Body of pancreas (tissue), 4 donors: ENCODE data around the gene IL4R. TPM values are rescaled to one million over a fixed set of nuclear protein-coding genes. Genes with fewer than 3 reads are reported as not detected.

Experiments used
- ATAC-seq: fragments of 150-250 bp; one replicate; pipeline ENCODE4 v1.9.1; 2016
- DNase-seq, 4 donors: peaks; one replicate each; pipeline ENCODE4 v3.0.0-alpha.2; 2019
- H3K27ac ChIP-seq, 4 donors: fragments of 200-600 bp; sonication (generic); 1 replicate in 3 of 4; 2 replicates in 1 of 4; pipeline versions ENCODE4 v1.5.1 to v1.6.1; 2016 to 2019; ENCODE audit warnings: mild to moderate bottlenecking in 1 of 4, mixed read lengths in 1 of 4, moderate library complexity in 1 of 4
- H3K27me3 ChIP-seq, 2 donors: fragments of 200-600 bp; sonication (generic); one replicate each; pipeline ENCODE4 v1.6.0; 2016; ENCODE audit warnings: mild to moderate bottlenecking in 1 of 2
- H3K36me3 ChIP-seq, 2 donors: fragments of 200-600 bp; sonication (generic); replicated peaks in 1 of 2; 2 replicates each; pipeline ENCODE4 v1.5.1; 2016; ENCODE audit warnings: low read depth in 2 of 2; ENCODE audit not compliant: insufficient read depth in 1 of 2
- H3K4me1 ChIP-seq: fragments of 200-600 bp; sonication (generic); one replicate; pipeline ENCODE4 v1.6.0; 2016
- H3K4me3 ChIP-seq, 2 donors: fragments of 200-600 bp; sonication (generic); 1 replicate in 1 of 2; 2 replicates in 1 of 2; pipeline ENCODE4 v1.5.1; 2016 to 2019
- H3K9me3 ChIP-seq, 3 donors: fragments of 200-600 bp; sonication (generic); 1 replicate in 2 of 3; 2 replicates in 1 of 3; pipeline ENCODE4 v1.5.1; 2016
- POLR2A ChIP-seq, 3 donors: fragments of 450-650 bp; IDR thresholded peaks; one replicate each; pipeline ENCODE4 v1.6.1; 2016; ENCODE audit warnings: antibody characterized with exemption in 3 of 3, mild to moderate bottlenecking in 2 of 3
- WGBS, 2 donors: methylation state at CpG; one replicate each; pipeline ENCODE4 v1.1.5; 2017; 5-methylcytosine and 5-hydroxymethylcytosine counted together
- intact Hi-C: fragments of 100-400 bp; cut with DNase I; formaldehyde crosslinking; loops from one replicate; pipeline ENCODE4 v1.15.1; 2023
- total RNA-seq, 2 donors: library from RNA; depleted of rRNA; stranded (reverse); fragments of >200 nt; gene quantifications; one replicate each; pipeline ENCODE4 v1.1.0, GENCODE V29; 2016
- TF ChIP-seq, protein P1 (sequence below), 7 experiments: fragments of 450-650 bp in 4 of 7; fragments of 200-600 bp in 3 of 7; sonication (generic) in 3 of 7; IDR thresholded peaks; one replicate each; pipeline ENCODE4 v1.5.1; 2016 to 2019; ENCODE audit warnings: antibody characterized with exemption in 7 of 7

IL4R gene
- total RNA-seq, 2 donors from 2014 or later, result 29.7 to 236 TPM

DNA sequence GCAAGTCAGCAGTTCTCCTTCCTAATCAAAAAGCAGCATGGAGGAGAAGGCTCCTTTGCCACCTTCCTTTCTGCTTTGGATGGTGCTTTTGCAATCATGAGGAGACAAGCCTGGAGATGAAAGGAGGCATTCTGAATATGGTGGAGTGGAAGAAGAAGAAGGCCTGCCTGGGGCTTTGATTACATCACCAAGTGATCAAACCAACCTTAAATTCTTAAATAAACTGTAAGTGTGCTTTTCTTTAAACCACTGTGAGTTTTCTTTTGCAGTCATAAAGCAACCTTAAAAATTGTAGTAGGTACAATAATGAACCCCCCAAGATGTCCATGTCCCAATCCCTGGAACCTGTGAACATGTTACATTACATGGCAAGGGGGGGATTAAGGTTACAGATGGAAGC lies 56.5 kb downstream of the IL4R start:
- TF ChIP-seq POLR2A (IDR thresholded peaks at IDR 0.05), result no peak
- TF ChIP-seq, protein P1, sequence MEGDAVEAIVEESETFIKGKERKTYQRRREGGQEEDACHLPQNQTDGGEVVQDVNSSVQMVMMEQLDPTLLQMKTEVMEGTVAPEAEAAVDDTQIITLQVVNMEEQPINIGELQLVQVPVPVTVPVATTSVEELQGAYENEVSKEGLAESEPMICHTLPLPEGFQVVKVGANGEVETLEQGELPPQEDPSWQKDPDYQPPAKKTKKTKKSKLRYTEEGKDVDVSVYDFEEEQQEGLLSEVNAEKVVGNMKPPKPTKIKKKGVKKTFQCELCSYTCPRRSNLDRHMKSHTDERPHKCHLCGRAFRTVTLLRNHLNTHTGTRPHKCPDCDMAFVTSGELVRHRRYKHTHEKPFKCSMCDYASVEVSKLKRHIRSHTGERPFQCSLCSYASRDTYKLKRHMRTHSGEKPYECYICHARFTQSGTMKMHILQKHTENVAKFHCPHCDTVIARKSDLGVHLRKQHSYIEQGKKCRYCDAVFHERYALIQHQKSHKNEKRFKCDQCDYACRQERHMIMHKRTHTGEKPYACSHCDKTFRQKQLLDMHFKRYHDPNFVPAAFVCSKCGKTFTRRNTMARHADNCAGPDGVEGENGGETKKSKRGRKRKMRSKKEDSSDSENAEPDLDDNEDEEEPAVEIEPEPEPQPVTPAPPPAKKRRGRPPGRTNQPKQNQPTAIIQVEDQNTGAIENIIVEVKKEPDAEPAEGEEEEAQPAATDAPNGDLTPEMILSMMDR (IDR thresholded peaks at IDR 0.05), result no peak
- ATAC-seq, result no peak
- Histone ChIP-seq H3K36me3 (no peaks in the 10 kb centered on the region), H3K27me3 (no peaks in the 10 kb centered on the region), H3K4me1 (peaks cover 11% of the 10 kb centered on the region), H3K4me3 (no peak overlapping the region), H3K27ac (no peak overlapping the region), H3K9me3 (no peaks in the 10 kb centered on the region)
- peak in 1 of 4 donors; percentile 6 for DNase-seq
- intact Hi-C loops, result loop anchor here (5.0 to 10.0 kb wide), 2 partner anchors 136 to 193 kb away; no protein-coding TSS in a partner anchor

DNA sequence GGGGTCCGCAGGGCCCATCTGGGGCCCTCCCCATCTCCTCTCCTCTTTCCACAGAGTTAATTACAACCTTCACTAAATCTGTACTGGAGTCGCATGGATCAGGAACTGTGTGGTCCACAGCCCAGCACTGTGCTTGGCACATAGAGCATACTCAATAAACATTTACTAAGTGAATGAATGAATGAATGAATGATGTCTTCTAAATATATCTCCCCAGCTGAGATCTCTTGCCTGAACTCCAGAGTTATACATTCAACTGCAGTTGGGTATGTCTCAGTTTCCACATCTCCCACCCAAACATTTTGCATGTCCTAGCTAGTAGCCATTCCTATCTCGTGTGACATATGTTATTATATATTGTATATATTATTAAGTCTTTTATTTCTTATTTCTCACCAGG lies 59.5 kb downstream of the IL4R start:
- H3K9me3 ChIP-seq, result no peaks in the 10 kb centered on the region
- H3K4me1 ChIP-seq, result no peaks in the 10 kb centered on the region
- DNase-seq (no peak), ATAC-seq (no peak)
- H3K36me3 ChIP-seq, result no peaks in the 10 kb centered on the region
- no peak overlapping the region for H3K4me3 ChIP-seq
- TF ChIP-seq, protein P1 (IDR thresholded peaks at IDR 0.05), result no peak
- no peak for TF ChIP-seq POLR2A (IDR thresholded peaks at IDR 0.05)
- no peaks in the 10 kb centered on the region for H3K27me3 ChIP-seq
- intact Hi-C loops, result loop anchor here (5.0 to 10.0 kb wide), 2 partner anchors 139 to 196 kb away; no protein-coding TSS in a partner anchor
- 72 to 86% methylated on average over 3 of the region's 3 CpGs for WGBS, 2 donors
- no peak overlapping the region for H3K27ac ChIP-seq

DNA sequence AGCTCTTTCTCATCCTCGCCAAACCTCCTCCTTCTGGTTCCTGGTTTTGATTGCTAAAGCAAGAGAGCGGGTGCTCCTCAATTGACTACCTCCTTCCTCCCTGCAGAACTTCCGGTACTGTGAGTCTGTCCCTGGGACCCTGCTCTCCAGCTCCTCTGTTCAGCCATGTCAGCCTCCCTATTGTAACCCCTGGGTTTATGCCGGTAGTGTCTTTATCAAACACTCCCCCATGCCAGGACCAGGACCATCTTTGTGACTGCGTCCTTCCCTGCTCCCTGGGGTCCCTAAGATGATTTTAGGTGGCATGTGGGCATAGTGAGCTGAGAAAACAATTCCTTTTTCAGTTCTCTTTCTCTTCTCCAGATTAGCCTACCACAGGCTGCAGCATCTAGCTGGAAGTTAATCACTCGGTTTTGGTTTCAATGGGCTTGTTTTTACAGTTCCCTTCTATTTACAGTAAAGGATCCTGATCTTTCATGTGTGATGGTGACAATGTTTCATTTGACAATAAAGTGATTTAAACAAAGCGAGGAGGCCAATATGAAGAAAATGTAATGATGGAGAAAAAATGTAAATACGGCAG lies 60.5 kb downstream of the IL4R start:
- Histone ChIP-seq H3K27ac (no peak overlapping the region), H3K4me3 (no peak overlapping the region), H3K4me1 (no peaks in the 10 kb centered on the region), H3K36me3 (no peaks in the 10 kb centered on the region), H3K27me3 (no peaks in the 10 kb centered on the region), H3K9me3 (no peaks in the 10 kb centered on the region)
- ATAC-seq, result no peak
- intact Hi-C loops, result loop anchor here (5.0 to 10.0 kb wide), 2 partner anchors 140 to 197 kb away; no protein-coding TSS in a partner anchor
- DNase-seq, result peak in 1 of 4 donors; percentile 8
- 66 to 77% methylated on average over 8 of the region's 8 CpGs for WGBS, 2 donors
- TF ChIP-seq POLR2A (IDR thresholded peaks at IDR 0.05), result no peak
- TF ChIP-seq, protein P1 (IDR thresholded peaks at IDR 0.05), result no peak

DNA sequence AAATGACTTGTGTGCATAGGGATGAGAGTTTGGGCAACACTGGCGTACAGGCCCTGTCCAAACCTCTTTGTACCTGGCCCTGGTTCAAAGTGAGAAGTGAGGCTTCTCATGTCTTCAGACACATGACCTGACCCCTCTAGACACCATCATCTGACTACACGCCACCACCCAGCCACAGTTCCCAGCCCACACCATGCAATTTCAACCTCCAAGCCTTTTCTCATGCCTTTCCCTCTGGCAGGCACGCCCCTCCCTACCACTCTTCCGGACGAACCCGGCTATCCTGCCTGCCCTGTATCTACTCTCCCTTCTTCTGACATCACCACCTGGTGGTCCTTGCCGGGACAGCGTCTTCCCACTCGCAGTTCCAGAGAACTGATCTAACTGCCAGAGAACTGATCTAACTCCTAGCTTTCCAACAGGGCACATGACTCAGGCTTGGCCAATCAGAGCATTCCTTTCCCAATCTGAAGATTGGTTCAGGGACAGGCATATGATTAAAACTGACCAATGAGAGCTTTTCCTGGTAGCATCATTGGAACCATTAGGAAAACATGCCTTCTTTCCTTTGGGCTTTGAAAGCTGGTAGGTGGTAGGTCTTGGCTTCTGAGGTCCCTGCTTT lies 61.1 kb downstream of the IL4R start:
- no peaks in the 10 kb centered on the region for H3K27me3 ChIP-seq
- peak; percentile 37 to 52 (median 40) for DNase-seq
- peak; percentile 76 for ATAC-seq
- TF ChIP-seq, protein P1 (IDR thresholded peaks at IDR 0.05), result peak in 5 of 7 experiments; percentile 18 to 40 (median 32)
- peak in 1 of 3 donors; percentile 18 for TF ChIP-seq POLR2A (IDR thresholded peaks at IDR 0.05)
- no peak overlapping the region for H3K27ac ChIP-seq
- H3K36me3 ChIP-seq, result no peaks in the 10 kb centered on the region
- intact Hi-C loops, result loop anchor here (5.0 to 10.0 kb wide), 2 partner anchors 140 to 198 kb away; no protein-coding TSS in a partner anchor
- 22% methylated on average over 9 of the region's 9 CpGs for WGBS, 2 donors
- H3K9me3 ChIP-seq, result no peaks in the 10 kb centered on the region
- no peak overlapping the region for H3K4me3 ChIP-seq
- H3K4me1 ChIP-seq, result no peaks in the 10 kb centered on the region
